BJ (cell line): ENCODE results near the gene DLGAP1. TPM values are rescaled to one million over a fixed set of nuclear protein-coding genes. Genes with fewer than 3 reads are reported as not detected.

ENCODE experiments used
- CTCF ChIA-PET: fragments of 350-600 bp; formaldehyde crosslinking; extraction: SDS; loops from one replicate; lab custom pipeline; 2021; ENCODE audit warnings: antibody characterized with exemption, inconsistent platforms; lab: Yijun Ruan, JAX
- POLR2A ChIA-PET: fragments of 300-600 bp; sonication (Branson Sonifier 250); formaldehyde crosslinking; extraction: SDS; loops from one replicate; lab custom pipeline; 2021; ENCODE audit warnings: antibody characterized with exemption; lab: Charles Lee
- DNase-seq: peaks from one replicate; pipeline ENCODE4 v3.0.0-alpha.2; 2011; ENCODE audit warnings: low read depth
- H3K27me3 ChIP-seq: 2 replicates; pipeline ENCODE4 v1.6.0; 2011; ENCODE audit warnings: low read length; ENCODE audit not compliant: control insufficient read depth, insufficient read depth
- H3K36me3 ChIP-seq: 2 replicates; pipeline ENCODE4 v1.5.1; 2011; ENCODE audit warnings: low read length; ENCODE audit not compliant: control insufficient read depth, insufficient read depth
- H3K4me3 ChIP-seq: 2 replicates; pipeline ENCODE4 v1.5.1; 2011; ENCODE audit warnings: low read depth, mild to moderate bottlenecking, control low read depth, low read length
- CTCF ChIP-seq: IDR thresholded peaks from 2 replicates; pipeline ENCODE4 v1.5.1; 2011; ENCODE audit warnings: low read depth, mild to moderate bottlenecking, control low read depth, inconsistent platforms, low read length, moderate library complexity; ENCODE audit not compliant: insufficient read depth
- polyA plus RNA-seq: library from polyadenylated mRNA; depleted of rRNA; stranded (reverse); fragments of >200 nt; gene quantifications from 2 replicates; pipeline ENCODE4 v1.2.3, GENCODE V29; 2011

DLGAP1 gene
- polyA plus RNA-seq, 1 experiment: 0.02 TPM

- ChIA-PET POLR2A (no interaction called here), CTCF (no interaction called here)
- H3K36me3 ChIP-seq: no peaks in the 10 kb centered on the region
- DNase-seq: no peak
- H3K27me3 ChIP-seq: no peaks in the 10 kb centered on the region
- TF ChIP-seq CTCF: no peak
- H3K4me3 ChIP-seq: no peak overlapping the region
Observed at GRCh38 chr18:4311136-4311535, 144.0 kb downstream of the DLGAP1 start.

DNA sequence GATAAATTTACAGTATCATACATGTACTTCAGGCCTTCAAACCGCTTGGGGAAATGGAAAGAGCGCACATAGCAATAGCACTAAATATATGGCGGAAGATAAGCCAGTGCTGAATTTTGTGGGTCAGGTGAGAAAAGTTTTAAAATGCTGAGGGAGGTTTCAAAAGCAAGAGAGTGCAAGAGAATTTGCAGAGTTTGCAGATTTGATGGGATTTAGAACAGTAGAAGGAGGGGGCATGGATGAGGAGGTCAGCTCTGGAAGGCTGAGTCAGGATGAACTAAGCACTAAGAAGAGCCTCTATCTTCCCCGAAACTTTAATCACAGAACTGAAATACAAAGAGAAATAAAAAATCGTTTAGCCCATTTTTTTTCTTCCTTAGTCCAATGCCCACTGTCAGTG lies 145.9 kb downstream of the DLGAP1 start:
- H3K4me3 ChIP-seq: no peak overlapping the region
- no peak for DNase-seq
- no peaks in the 10 kb centered on the region for H3K36me3 ChIP-seq
- ChIA-PET POLR2A (no interaction called here), CTCF (no interaction called here)
- no peaks in the 10 kb centered on the region for H3K27me3 ChIP-seq
- TF ChIP-seq CTCF: no peak

DNA sequence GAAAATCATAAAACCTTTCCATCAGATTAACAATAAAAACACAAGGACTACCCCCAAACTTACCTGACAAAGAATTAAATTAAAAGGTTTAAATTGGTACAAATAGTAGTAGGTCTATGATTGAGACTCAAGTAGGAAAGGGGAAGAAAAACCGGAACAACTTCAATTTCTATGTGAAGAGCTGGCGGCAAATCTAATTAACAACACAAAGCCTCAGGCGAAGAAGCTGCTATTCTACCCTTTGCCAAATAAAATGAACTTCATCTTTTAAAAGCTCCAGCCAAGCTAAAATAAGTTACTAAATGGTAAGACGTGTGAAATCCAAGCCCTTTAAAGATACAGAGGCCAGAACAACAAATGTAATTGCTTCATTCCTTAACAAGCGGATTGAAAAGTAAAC lies 146.5 kb downstream of the DLGAP1 start:
- DNase-seq: no peak
- Histone ChIP-seq H3K36me3 (no peaks in the 10 kb centered on the region), H3K4me3 (no peak overlapping the region), H3K27me3 (no peaks in the 10 kb centered on the region)
- ChIA-PET POLR2A (no interaction called here), CTCF (no interaction called here)
- no peak for TF ChIP-seq CTCF

GRCh38 chr18:4299395-4299794 lies 155.7 kb downstream of the DLGAP1 start:
- Histone ChIP-seq H3K36me3 (no peaks in the 10 kb centered on the region), H3K4me3 (no peak overlapping the region), H3K27me3 (no peaks in the 10 kb centered on the region)
- TF ChIP-seq CTCF: no peak
- DNase-seq: no peak
- ChIA-PET CTCF (no interaction called here), POLR2A (no interaction called here)

DNA sequence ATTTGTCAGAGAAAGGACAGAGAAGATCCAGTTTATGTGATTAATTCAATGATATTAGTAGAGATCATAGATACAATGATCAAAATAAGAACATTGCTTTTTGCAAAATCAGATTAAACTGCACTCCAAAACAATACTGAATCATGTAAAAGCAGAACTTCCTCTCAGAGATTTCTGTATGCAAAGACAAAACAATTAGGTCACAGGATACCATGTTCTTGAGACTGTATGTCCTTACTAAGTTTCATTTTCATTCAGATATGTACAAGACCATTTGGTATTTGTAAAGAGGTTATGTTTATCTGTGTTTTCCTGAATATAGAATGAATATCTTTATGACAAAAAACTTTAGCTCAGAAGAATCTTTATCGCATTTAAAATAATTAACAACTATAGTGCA lies 161.8 kb downstream of the DLGAP1 start:
- no peak for TF ChIP-seq CTCF
- ChIA-PET CTCF (no interaction called here), POLR2A (no interaction called here)
- H3K27me3 ChIP-seq: no peaks in the 10 kb centered on the region
- no peaks in the 10 kb centered on the region for H3K36me3 ChIP-seq
- H3K4me3 ChIP-seq: no peak overlapping the region
- no peak for DNase-seq
